Measurements from ENCODE around the gene ZNF668. TPM values are rescaled to one million over a fixed set of nuclear protein-coding genes. Genes with fewer than 3 reads are reported as not detected.

The ZNF668 gene
- total and polyA plus RNA-seq, 2 of the 13 experiments (the other 11 are each of a cell fraction or from before 2014, with no cell fraction given): 3.8 to 9.8 TPM

- no peak for FAIRE-seq
- TF ChIP-seq ZNF263 (CRISPR knock-in tag; IDR thresholded peaks at IDR 0.05) (no peak), TBP (CRISPR knock-in tag; IDR thresholded peaks at IDR 0.05) (no peak), POGK (CRISPR knock-in tag; conservative IDR thresholded peaks at IDR 0.05) (no peak), ZNF580 (CRISPR knock-in tag; IDR thresholded peaks at IDR 0.05; ENCODE audit: borderline replicate concordance, low read depth) (no peak), ZNF564 (CRISPR knock-in tag; IDR thresholded peaks at IDR 0.05) (no peak), DNMT3B (CRISPR knock-in tag; conservative IDR thresholded peaks at IDR 0.05) (no peak), ATF2 (CRISPR knock-in tag; IDR thresholded peaks at IDR 0.05) (no peak), ZNF430 (CRISPR knock-in tag; IDR thresholded peaks at IDR 0.05) (no peak), HBP1 (CRISPR knock-in tag; IDR thresholded peaks at IDR 0.05; ENCODE audit: low read depth) (no peak), ATF4 (CRISPR knock-in tag; IDR thresholded peaks at IDR 0.05) (no peak)
- H2AFZ ChIP-seq (ENCODE audit: low read length): no peak overlapping the region
- H3K4me1 ChIP-seq (ENCODE audit: insufficient read depth, low read length): peaks cover 19% of the 10 kb centered on the region
- H3K4me3 ChIP-seq (replicated peaks in 1 of 3; ENCODE audit: insufficient read depth in 1 of 3, low read depth in 2 of 3, low read length in 3 of 3): no peak overlapping the region
- H3K27ac ChIP-seq (ENCODE audit: extremely low read length, insufficient read depth, low read length): no peak overlapping the region
- peaks cover 3% of the 10 kb centered on the region for H3K79me2 ChIP-seq (ENCODE audit: insufficient read depth, low read length)
- no peaks in the 10 kb centered on the region for H3K9me3 ChIP-seq (ENCODE audit: low read length)
- intact Hi-C loops (cut with micrococcal nuclease; ENCODE audit: unreplicated experiment) (no loop called here), in situ Hi-C loops (cut with HindIII; ENCODE audit: extremely low pct_ligation_motif_present, low pct_unique_long_range_greater_than_20kb) (no loop called here)
- H3K4me2 ChIP-seq (ENCODE audit: low read depth, low read length): no peak overlapping the region
- WGBS (ENCODE audit: low lambda C conversion rate): 100% methylated on average over 2 of the region's 2 CpGs
- ChIA-PET CTCF (ENCODE audit: low intra/inter-chr PET ratio, low total read pairs) (no interaction called here), POLR2A (no interaction called here)
- DNase-seq (ENCODE audit: low spot score): no peak
- no peak for ATAC-seq
- peaks cover 4% of the 10 kb centered on the region; the same call in 1 of the 2 replicates for H4K20me1 ChIP-seq (ENCODE audit: insufficient read depth, low read length)
- H3K27me3 ChIP-seq (ENCODE audit: control insufficient read depth in 1 of 2, insufficient read depth in 2 of 2, low read length in 2 of 2): no peaks in the 10 kb centered on the region; a peak in 1 of 5 replicates
- no peak overlapping the region for H3K9ac ChIP-seq (ENCODE audit: insufficient read depth, low read depth, low read length)
- no TSS peak for BruUV-seq (replicated peaks)
- peaks cover 0 to 20% of the 10 kb centered on the region in 2 experiments; a peak in 4 of 5 replicates for H3K36me3 ChIP-seq (replicated peaks in 1 of 2; ENCODE audit: control insufficient read depth in 1 of 2, insufficient read depth in 2 of 2, low read length in 2 of 2)
Measured at GRCh38 chr16:31038993-31039392, 35.0 kb downstream of the ZNF668 start.

All from HepG2 (cell line).